BLaER1 treated with 17β-estradiol and CSF1 and Interleukin-3, amounts not matched to agents 10 nM and 100 nM (cell line): ENCODE data around the gene CAPNS1.

ENCODE experiments used
- H3K27ac ChIP-seq, 11 experiments: shearing (Covaris generic); formaldehyde crosslinking; 2 replicates each; pipeline ENCODE4 v1.8.1; 2022
- H3K27me3 ChIP-seq, 11 experiments: shearing (Covaris generic); formaldehyde crosslinking; 2 replicates each; pipeline ENCODE4 v1.8.1; 2022
- H3K36me3 ChIP-seq, 11 experiments: shearing (Covaris generic); formaldehyde crosslinking; 2 replicates each; pipeline ENCODE4 v1.8.1; 2022
- H3K4me1 ChIP-seq, 10 experiments: shearing (Covaris generic); formaldehyde crosslinking; 2 replicates each; pipeline ENCODE4 v1.8.1; 2022
- H3K4me2 ChIP-seq, 11 experiments: shearing (Covaris generic); formaldehyde crosslinking; 2 replicates each; pipeline ENCODE4 v1.8.1; 2022
- H3K4me3 ChIP-seq, 10 experiments: shearing (Covaris generic); formaldehyde crosslinking; 2 replicates each; pipeline ENCODE4 v1.8.1; 2022
- H3K9ac ChIP-seq, 11 experiments: shearing (Covaris generic); formaldehyde crosslinking; 2 replicates each; pipeline ENCODE4 v1.8.1; 2022
- H3K9me3 ChIP-seq, 11 experiments: shearing (Covaris generic); formaldehyde crosslinking; replicated peaks in 1 of 11; 2 replicates each; pipeline ENCODE4 v1.8.1; 2022
- H4K20me1 ChIP-seq, 11 experiments: shearing (Covaris generic); formaldehyde crosslinking; 2 replicates each; pipeline ENCODE4 v1.8.1; 2022
- Cebpa-rat ChIP-seq, 11 experiments: shearing (Covaris generic); IDR thresholded peaks; 2 replicates each; pipeline ENCODE4 v1.8.1; 2022

Gene CAPNS1

GRCh38 chr19:36140304-36141038 is 605 bp downstream of the CAPNS1 start:
- Histone ChIP-seq H3K27ac (peak overlapping the region; percentile 91 to 98 (median 93)), H3K4me2 (peak overlapping the region; percentile 52 to 91 (median 78)), H3K4me3 (peak overlapping the region; percentile 84 to 99 (median 96)), H4K20me1 (peaks cover 14 to 38% (median 27%) of the 10 kb centered on the region in 11 experiments), H3K36me3 (peaks cover 34 to 42% (median 38%) of the 10 kb centered on the region in 11 experiments), H3K9me3 (no peaks in the 10 kb centered on the region), H3K9ac (peak overlapping the region; percentile 92 to 98 (median 97)), H3K4me1 (peaks cover 15 to 42% (median 22%) of the 10 kb centered on the region in 10 experiments), H3K27me3 (no peaks in the 10 kb centered on the region)
- TF ChIP-seq Cebpa-rat (IDR thresholded peaks at IDR 0.05) = no peak

DNA sequence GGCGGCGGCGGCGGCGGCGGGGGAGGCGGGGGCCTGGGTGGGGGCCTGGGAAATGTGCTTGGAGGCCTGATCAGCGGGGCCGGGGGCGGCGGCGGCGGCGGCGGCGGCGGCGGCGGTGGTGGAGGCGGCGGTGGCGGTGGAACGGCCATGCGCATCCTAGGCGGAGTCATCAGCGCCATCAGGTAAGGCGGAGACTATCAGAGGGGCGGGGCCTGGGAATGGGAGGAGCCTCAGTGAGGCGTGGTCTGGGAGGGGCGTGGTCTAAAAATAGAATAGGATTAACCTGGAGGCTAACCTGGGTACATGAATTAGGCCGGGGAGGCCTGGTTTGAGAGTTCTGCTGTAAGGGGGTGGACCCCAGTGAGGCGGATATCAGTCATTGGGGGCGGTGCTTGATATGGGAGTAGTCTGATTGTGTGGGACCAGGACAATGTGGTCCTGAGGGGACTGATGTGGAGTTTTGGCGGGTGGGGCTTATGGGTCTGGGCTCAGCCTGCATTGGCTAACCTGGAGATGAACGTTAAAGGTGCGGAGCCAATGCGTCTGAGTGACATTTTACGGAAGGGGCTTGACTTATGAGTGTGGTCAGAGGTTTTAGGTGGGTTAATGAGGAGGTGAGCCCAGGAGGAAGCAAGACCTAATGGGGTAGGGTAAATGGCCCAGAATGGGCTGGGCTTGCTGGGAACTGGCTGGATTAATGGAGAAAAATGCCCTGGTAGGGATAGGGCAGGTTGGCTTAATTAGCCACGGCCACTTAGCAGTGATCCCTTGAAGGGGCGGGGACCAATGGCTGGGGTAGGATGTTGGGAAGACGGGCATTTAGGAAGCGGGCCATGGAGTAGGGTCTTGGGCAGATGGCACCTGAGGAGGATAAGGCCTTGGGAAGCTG is 1.4 kb downstream of the CAPNS1 start:
- Histone ChIP-seq H3K36me3 (peaks cover 42 to 50% (median 46%) of the 10 kb centered on the region in 11 experiments), H3K4me2 (peak overlapping the region; percentile 30 to 91 (median 82)), H3K4me3 (peak overlapping the region; percentile 84 to 99 (median 96)), H3K9me3 (no peaks in the 10 kb centered on the region), H3K4me1 (peaks cover 15 to 37% (median 22%) of the 10 kb centered on the region in 10 experiments), H3K9ac (peak overlapping the region; percentile 92 to 98 (median 97); a peak in 21 of 22 replicates), H3K27ac (peak overlapping the region in 10 of 11 experiments; percentile 91 to 98 (median 94); a peak in 20 of 22 replicates), H3K27me3 (no peaks in the 10 kb centered on the region), H4K20me1 (peaks cover 16 to 46% (median 34%) of the 10 kb centered on the region in 11 experiments)
- TF ChIP-seq Cebpa-rat (IDR thresholded peaks at IDR 0.05) = no peak

- Histone ChIP-seq H3K4me1 (peaks cover 15 to 29% (median 20%) of the 10 kb centered on the region in 10 experiments), H3K9me3 (no peaks in the 10 kb centered on the region), H3K27me3 (no peaks in the 10 kb centered on the region), H3K4me3 (peak overlapping the region in 4 of 10 experiments; percentile 90 to 99 (median 95); a peak in 5 of 20 replicates), H3K27ac (peak overlapping the region in 1 of 11 experiments; percentile 5; a peak in 2 of 22 replicates), H3K4me2 (peak overlapping the region; percentile 30 to 91 (median 69)), H4K20me1 (peaks cover 20 to 54% (median 42%) of the 10 kb centered on the region in 11 experiments), H3K9ac (peak overlapping the region in 2 of 11 experiments; percentile 5; a peak in 1 of 22 replicates), H3K36me3 (peaks cover 50 to 58% (median 54%) of the 10 kb centered on the region in 11 experiments)
- TF ChIP-seq Cebpa-rat (IDR thresholded peaks at IDR 0.05) = no peak
Measured at GRCh38 chr19:36142046-36142445, 2.2 kb downstream of the CAPNS1 start.

- no peaks in the 10 kb centered on the region for H3K9me3 ChIP-seq
- H3K27me3 ChIP-seq = no peaks in the 10 kb centered on the region
- H3K27ac ChIP-seq = no peak overlapping the region
- peaks cover 20 to 59% (median 46%) of the 10 kb centered on the region in 11 experiments for H4K20me1 ChIP-seq
- no peak for TF ChIP-seq Cebpa-rat (IDR thresholded peaks at IDR 0.05)
- no peak overlapping the region for H3K4me3 ChIP-seq
- H3K4me2 ChIP-seq = no peak overlapping the region
- peaks cover 15 to 27% (median 20%) of the 10 kb centered on the region in 10 experiments for H3K4me1 ChIP-seq
- peaks cover 54 to 62% (median 58%) of the 10 kb centered on the region in 11 experiments for H3K36me3 ChIP-seq
- H3K9ac ChIP-seq = no peak overlapping the region
Measured at GRCh38 chr19:36142496-36142895, 2.6 kb downstream of the CAPNS1 start.

- H3K4me3 ChIP-seq = no peak overlapping the region
Measured at GRCh38 chr19:36144624-36145023, 4.8 kb downstream of the CAPNS1 start.

GRCh38 chr19:36149673-36150406 is 10.0 kb downstream of the CAPNS1 start:
- H3K36me3 ChIP-seq = peaks cover 75 to 98% (median 87%) of the 10 kb centered on the region in 11 experiments
- H3K4me1 ChIP-seq = no peaks in the 10 kb centered on the region
- H3K27ac ChIP-seq = no peak overlapping the region

More at GRCh38 chr19:36144624-36145023, 4.8 kb downstream of the CAPNS1 start:
- Histone ChIP-seq H4K20me1 (peaks cover 20 to 78% (median 58%) of the 10 kb centered on the region in 11 experiments), H3K4me1 (peaks cover 8 to 13% (median 9%) of the 10 kb centered on the region in 10 experiments), H3K4me2 (no peak overlapping the region), H3K27ac (no peak overlapping the region), H3K27me3 (no peaks in the 10 kb centered on the region), H3K9ac (no peak overlapping the region), H3K36me3 (peaks cover 73 to 83% (median 77%) of the 10 kb centered on the region in 11 experiments), H3K9me3 (no peaks in the 10 kb centered on the region)
- TF ChIP-seq Cebpa-rat (IDR thresholded peaks at IDR 0.05) = no peak

GRCh38 chr19:36150586-36150985 is 10.7 kb downstream of the CAPNS1 start:
- TF ChIP-seq Cebpa-rat (IDR thresholded peaks at IDR 0.05) = no peak
- Histone ChIP-seq H3K36me3 (peaks cover 68 to 91% (median 80%) of the 10 kb centered on the region in 11 experiments), H4K20me1 (peaks cover 6 to 80% (median 42%) of the 10 kb centered on the region in 11 experiments; a peak in 18 of 22 replicates), H3K27ac (no peak overlapping the region), H3K4me2 (no peak overlapping the region), H3K9me3 (no peaks in the 10 kb centered on the region), H3K27me3 (no peaks in the 10 kb centered on the region), H3K9ac (peak overlapping the region in 1 of 11 experiments; percentile 4; a peak in 1 of 22 replicates), H3K4me1 (no peaks in the 10 kb centered on the region), H3K4me3 (no peak overlapping the region)

More at GRCh38 chr19:36149673-36150406, 10.0 kb downstream of the CAPNS1 start:
- H4K20me1 ChIP-seq = peaks cover 6 to 88% (median 46%) of the 10 kb centered on the region in 11 experiments; a peak in 18 of 22 replicates
- TF ChIP-seq Cebpa-rat (IDR thresholded peaks at IDR 0.05) = no peak
- H3K9ac ChIP-seq = peak overlapping the region in 1 of 11 experiments; percentile 7; a peak in 1 of 22 replicates
- no peaks in the 10 kb centered on the region for H3K9me3 ChIP-seq
- no peak overlapping the region for H3K4me3 ChIP-seq
- no peak overlapping the region for H3K4me2 ChIP-seq
- H3K27me3 ChIP-seq = no peaks in the 10 kb centered on the region
